ENCODE measurements around the gene BRWD1.

BRWD1 gene

DNA sequence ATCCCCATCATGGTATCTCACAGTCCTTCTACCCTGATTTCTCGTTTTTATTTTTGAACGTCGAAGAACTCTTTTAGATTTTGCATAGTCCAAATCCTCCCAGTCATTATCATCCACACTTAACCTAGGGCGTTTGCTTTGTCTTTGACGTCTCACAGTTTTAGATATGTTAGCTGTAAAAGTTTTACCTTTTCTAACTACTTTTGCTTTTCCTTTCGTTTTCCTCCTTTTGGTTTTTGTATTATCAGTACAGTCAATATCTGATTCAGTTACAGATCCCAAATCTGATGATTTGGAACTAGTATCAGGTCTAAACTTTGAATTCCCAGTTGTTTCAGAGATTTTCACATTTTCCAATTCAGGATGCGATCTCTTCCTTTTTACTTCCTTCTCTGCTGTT is 117.1 kb downstream of the BRWD1 start:
- no peak for DNase-seq

DNA sequence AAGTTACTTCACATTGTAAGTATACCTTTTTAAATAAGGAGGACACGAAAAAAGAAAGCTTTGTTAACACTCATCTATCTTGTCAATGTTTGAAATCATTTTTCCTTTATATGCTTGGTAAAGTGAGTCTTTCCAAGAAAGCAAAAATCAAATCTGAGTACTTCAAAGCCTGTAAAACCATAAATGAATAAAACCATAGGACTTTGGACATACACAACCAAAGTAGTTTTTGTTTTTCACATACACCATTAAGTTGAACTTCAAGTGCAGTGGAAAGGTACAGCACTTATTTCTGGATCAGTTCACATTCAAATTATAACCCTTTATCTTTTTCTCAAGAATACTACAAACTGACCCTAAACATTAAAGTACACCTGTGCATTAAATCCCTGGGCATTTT is 120.1 kb downstream of the BRWD1 start:
- DNase-seq = no peak

GRCh38 chr21:39189857-39190604 is 123.4 kb downstream of the BRWD1 start:
- DNase-seq = no peak

- DNase-seq = no peak
Observed at GRCh38 chr21:39188521-39189139, 124.8 kb downstream of the BRWD1 start.

DNA sequence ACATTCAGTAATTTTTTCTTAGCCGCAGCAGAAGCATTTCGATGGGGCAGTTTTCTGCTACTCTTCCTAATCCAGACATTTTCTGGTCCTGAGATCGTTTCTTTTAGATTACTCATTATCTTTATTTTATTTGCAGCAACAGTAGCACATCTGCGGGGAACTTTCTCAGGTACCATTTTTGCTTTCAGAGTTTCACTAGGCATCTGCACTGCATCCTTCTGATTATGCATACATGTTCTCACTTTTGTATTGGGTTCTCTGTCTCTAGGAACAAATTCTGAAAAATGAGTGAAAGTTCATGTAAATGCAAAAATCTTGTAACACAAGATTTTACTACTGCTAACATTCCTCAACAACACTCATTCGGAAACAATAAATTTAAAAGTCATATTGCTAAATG is 126.3 kb downstream of the BRWD1 start:
- DNase-seq = no peak

- DNase-seq = no peak
Observed at GRCh38 chr21:39186676-39187075, 126.8 kb downstream of the BRWD1 start.

GRCh38 chr21:39185157-39185556 is 128.3 kb downstream of the BRWD1 start:
- DNase-seq = no peak

- no peak for DNase-seq
Observed at GRCh38 chr21:39184050-39184980, 129.1 kb downstream of the BRWD1 start.

DNA sequence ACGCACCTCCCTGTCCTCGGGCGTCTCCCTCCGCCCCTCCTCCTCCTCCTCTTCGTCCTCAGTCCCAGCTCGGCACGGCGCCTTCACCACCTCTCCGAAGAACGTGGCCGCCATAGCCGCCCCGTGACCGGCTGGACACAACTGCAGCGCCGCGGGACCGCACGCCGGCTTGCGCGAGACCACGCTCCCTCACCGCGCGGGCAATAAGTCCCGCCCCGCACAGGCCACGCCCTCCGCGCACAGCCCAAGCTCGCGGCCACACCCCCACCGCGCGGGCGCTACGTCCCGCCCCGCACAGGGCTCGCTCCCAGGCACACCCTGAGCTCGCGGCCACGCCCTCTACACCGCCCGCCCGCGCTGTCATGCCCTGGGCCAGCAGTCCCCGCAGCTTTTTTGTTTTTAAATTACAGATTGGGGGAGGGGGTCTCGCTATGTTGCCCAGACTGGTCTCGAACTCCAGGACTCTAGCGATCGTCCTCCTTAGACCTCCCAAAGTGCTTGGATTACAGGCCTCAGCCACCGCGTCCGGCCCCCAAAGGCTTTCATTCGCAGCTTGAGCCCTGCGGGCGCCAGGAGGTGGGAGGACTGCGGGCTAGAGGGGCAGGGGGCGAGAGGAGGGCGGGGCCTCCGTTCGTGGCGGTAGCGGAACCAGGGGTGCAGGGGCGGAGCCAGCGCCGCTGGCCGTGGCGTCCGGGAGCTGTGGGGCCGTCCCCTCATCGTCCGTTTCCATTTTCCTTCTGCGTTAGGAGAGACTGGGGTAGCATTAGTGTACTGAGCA is 130.0 kb downstream of the BRWD1 start, which contains the start of gene PSMG1:
Gene PSMG1 (minus strand): TSS at position 180 of the 778 bp plus-strand sequence. CDS start 66 bp downstream, at position 114.
- peak; percentile 99 for DNase-seq

GRCh38 chr21:39182484-39183271 is 130.8 kb downstream of the BRWD1 start:
- DNase-seq = peak; percentile 19

- DNase-seq = no peak
Observed at GRCh38 chr21:39182016-39182415, 131.4 kb downstream of the BRWD1 start.

GRCh38 chr21:39181205-39181818 is 132.1 kb downstream of the BRWD1 start:
- DNase-seq = no peak

GRCh38 chr21:39180429-39181019 is 132.9 kb downstream of the BRWD1 start:
- DNase-seq = no peak

DNA sequence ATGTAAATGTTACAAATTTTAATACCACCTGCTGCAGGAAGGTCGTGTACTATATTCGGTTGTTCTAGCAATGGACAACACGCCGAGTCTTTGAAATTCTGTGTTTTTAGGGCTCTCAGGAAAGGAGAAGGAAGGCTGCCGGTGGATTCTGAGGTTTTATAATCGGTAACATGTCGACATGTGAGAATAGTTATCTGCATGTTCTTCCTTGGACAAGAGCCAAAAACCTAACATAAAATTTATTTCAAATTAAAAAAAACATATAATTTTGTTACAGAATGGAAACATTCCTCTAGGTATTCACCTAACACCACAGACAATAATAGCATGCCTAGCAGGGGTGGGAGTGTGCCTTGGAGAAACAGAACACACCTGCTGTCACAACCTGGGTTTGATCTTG is 135.0 kb downstream of the BRWD1 start:
- DNase-seq = no peak

DNA sequence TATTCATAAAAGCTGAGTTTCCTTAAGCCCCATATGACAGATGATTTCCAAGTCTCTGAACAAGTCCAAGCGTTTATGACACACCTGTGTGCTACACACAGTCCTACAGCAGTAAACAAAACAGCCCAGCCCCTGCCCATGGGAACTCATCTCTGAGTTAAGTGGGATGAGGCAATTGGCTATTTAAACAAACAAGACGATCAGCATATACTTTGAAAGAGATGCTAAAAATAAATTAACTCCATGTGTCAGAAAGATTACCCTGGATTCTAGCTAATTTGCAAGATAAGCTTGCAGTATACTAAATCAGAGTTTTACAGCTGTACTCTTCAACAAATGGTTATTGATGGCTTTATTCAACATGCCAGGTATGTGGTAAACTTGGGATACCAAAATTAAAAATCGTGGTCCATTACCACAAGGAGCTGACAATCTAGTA is 137.1 kb downstream of the BRWD1 start:
- no peak for DNase-seq

- DNase-seq = no peak
Observed at GRCh38 chr21:39175665-39176064, 137.8 kb downstream of the BRWD1 start.

GRCh38 chr21:39175154-39175553 is 138.3 kb downstream of the BRWD1 start:
- DNase-seq = peak; percentile 57

- DNase-seq = no peak
Observed at GRCh38 chr21:39173716-39174680, 139.4 kb downstream of the BRWD1 start.

- no peak for DNase-seq
Observed at GRCh38 chr21:39169906-39170305, 143.5 kb downstream of the BRWD1 start.

DNA sequence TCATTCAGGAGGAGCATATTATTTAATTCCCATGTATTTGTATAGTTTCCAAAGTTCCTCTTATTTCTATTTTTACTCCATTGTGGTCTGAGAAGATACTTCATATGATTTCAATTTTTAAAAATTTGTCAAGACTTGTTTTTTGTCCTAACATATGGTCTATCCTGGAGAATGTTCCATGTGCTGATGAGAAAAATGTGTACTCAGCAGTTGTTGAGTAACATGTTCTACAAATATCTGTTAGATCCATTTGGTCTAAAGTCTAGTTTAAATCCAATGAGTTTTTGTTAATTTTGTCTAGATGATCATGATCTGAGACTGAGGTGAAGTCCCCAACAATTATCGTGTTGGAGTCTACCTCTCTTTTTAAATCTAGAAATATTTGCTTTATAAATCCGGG is 144.6 kb downstream of the BRWD1 start:
- DNase-seq = no peak
